GM12892 (cell line): Measurements from ENCODE around the gene DPF1.

Experiments used
- POLR2A ChIP-seq: IDR thresholded peaks from 2 replicates; pipeline ENCODE4 v1.6.1; 2011; ENCODE audit warnings: low read depth, low read length, control low read depth
- POLR2AphosphoS5 ChIP-seq: IDR thresholded peaks from 2 replicates; pipeline ENCODE4 v1.6.1; 2011; ENCODE audit warnings: low read depth, low read length, control low read depth
- TAF1 ChIP-seq: IDR thresholded peaks from 2 replicates; pipeline ENCODE4 v1.6.1; 2011; ENCODE audit warnings: low read depth, mild to moderate bottlenecking, control low read depth, low read length, borderline replicate concordance

DNA sequence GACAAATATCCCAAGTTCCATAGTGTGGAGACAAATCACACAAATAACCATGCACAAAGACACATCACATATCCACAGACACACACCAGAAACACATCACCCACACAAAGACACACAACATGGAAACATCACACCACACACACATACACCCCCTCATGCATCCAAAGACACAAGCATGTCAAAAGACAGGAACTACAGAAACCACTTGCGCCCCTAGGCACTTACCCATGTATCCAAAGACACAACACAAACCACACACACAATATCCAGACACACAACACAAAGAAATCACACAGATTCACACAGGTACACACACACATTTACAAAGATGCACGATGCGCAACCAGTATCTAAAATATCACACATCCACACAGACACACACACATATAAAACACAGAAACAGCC, 901 bp downstream of the DPF1 start:
- TF ChIP-seq TAF1 (no peak), POLR2A (no peak), POLR2AphosphoS5 (no peak)
